HTERT RPE-1 (cell line): ENCODE data around the gene TEDC2.
"Not testable (repeated sequence)": the region's sequence is repeated elsewhere in the genome, so short reads cannot be mapped to it uniquely, and the experiment has no call there.

Experiments
- in situ Hi-C: fragments of 300-500 bp; cut with MboI; formaldehyde crosslinking; loops from 4 replicates; pipeline ENCODE4 v1.14.3; 2020; ENCODE audit warnings: low sequenced_read_pairs

The TEDC2 gene

GRCh38 chr16:2437032-2437790 is 22.7 kb upstream of the TEDC2 start:
- in situ Hi-C loops = no loop called here

GRCh38 chr16:2438121-2438520 is 21.8 kb upstream of the TEDC2 start:
- in situ Hi-C loops = no loop called here

GRCh38 chr16:2439598-2439997 is 20.3 kb upstream of the TEDC2 start:
- in situ Hi-C loops = no loop called here

GRCh38 chr16:2441143-2441804 is 18.6 kb upstream of the TEDC2 start:
- in situ Hi-C loops = not testable (repeated sequence)

GRCh38 chr16:2443555-2443954 is 16.4 kb upstream of the TEDC2 start:
- in situ Hi-C loops = no loop called here

GRCh38 chr16:2447920-2448583 is 11.9 kb upstream of the TEDC2 start:
- in situ Hi-C loops = no loop called here

- in situ Hi-C loops = no loop called here
Measured at GRCh38 chr16:2449118-2449517, 10.8 kb upstream of the TEDC2 start.

GRCh38 chr16:2450535-2450934 is 9.4 kb upstream of the TEDC2 start:
- in situ Hi-C loops = no loop called here

GRCh38 chr16:2450975-2451381 is 8.9 kb upstream of the TEDC2 start:
- in situ Hi-C loops = no loop called here

GRCh38 chr16:2451851-2452320 is 8.0 kb upstream of the TEDC2 start:
- in situ Hi-C loops = no loop called here

- in situ Hi-C loops = no loop called here
Measured at GRCh38 chr16:2452650-2453049, 7.3 kb upstream of the TEDC2 start.

GRCh38 chr16:2455081-2455845 is 4.6 kb upstream of the TEDC2 start:
- in situ Hi-C loops = no loop called here

- in situ Hi-C loops = no loop called here
Measured at GRCh38 chr16:2456551-2457153, 3.3 kb upstream of the TEDC2 start.

GRCh38 chr16:2457267-2457666 is 2.6 kb upstream of the TEDC2 start:
- in situ Hi-C loops = no loop called here

GRCh38 chr16:2457946-2458345 is 2.0 kb upstream of the TEDC2 start:
- in situ Hi-C loops = no loop called here

- in situ Hi-C loops = no loop called here
Measured at GRCh38 chr16:2458887-2459646, 842 bp upstream of the TEDC2 start.

GRCh38 chr16:2460391-2460713 is 443 bp downstream of the TEDC2 start:
- in situ Hi-C loops = no loop called here

GRCh38 chr16:2460916-2461315 is 1.0 kb downstream of the TEDC2 start:
- in situ Hi-C loops = no loop called here

- in situ Hi-C loops = no loop called here
Measured at GRCh38 chr16:2462031-2462866, 2.3 kb downstream of the TEDC2 start.
